ENCODE data around the gene STAG1.

Gene STAG1

GRCh38 chr3:136734382-136735070 lies 17.7 kb downstream of the STAG1 start:
- H3K9me3 ChIP-seq (ENCODE audit: insufficient read depth, low read length) = no peaks in the 10 kb centered on the region
- H3K27ac ChIP-seq (ENCODE audit: low read depth, low read length) = peak overlapping the region; percentile 8; the same call in 1 of the 2 replicates
- H3K9ac ChIP-seq (ENCODE audit: low read length) = no peak overlapping the region
- 0 out of 2 replicates have a peak, but pooled peaks cover 4% of the 10 kb centered on the region for H3F3A ChIP-seq (ENCODE audit: insufficient read depth)
- TF ChIP-seq EZH2phosphoT487 (conservative IDR thresholded peaks at IDR 0.05; ENCODE audit: low read length) (no peak), CTCF (IDR thresholded peaks at IDR 0.05; ENCODE audit: insufficient read depth, low read length, poor library complexity, severe bottlenecking) (no peak)
- H3K4me2 ChIP-seq (ENCODE audit: low read depth, low read length, poor library complexity, severe bottlenecking) = peak overlapping the region; percentile 9
- H3K79me2 ChIP-seq (ENCODE audit: insufficient read depth, low read length) = peaks cover 100% of the 10 kb centered on the region
- no peaks in the 10 kb centered on the region for H3K9me2 ChIP-seq (replicated peaks; ENCODE audit: insufficient read depth, low read length)
- no peak overlapping the region for H3K4me3 ChIP-seq (ENCODE audit: insufficient read depth, low read length, poor library complexity, severe bottlenecking)
- no peaks in the 10 kb centered on the region for H3K36me3 ChIP-seq (ENCODE audit: low read length)
- H2AFZ ChIP-seq (ENCODE audit: low read depth, low read length, severe bottlenecking) = no peak overlapping the region
- H4K20me1 ChIP-seq (ENCODE audit: low read depth, low read length) = no peaks in the 10 kb centered on the region
- H3K27me3 ChIP-seq (ENCODE audit: low read length) = no peaks in the 10 kb centered on the region

GRCh38 chr3:136733317-136733833 lies 18.8 kb downstream of the STAG1 start:
- Histone ChIP-seq H2AFZ (ENCODE audit: low read depth, low read length, severe bottlenecking) (no peak overlapping the region), H3K36me3 (ENCODE audit: low read length) (no peaks in the 10 kb centered on the region), H3K4me2 (ENCODE audit: low read depth, low read length, poor library complexity, severe bottlenecking) (no peak overlapping the region), H3K27ac (ENCODE audit: low read depth, low read length) (no peak overlapping the region), H4K20me1 (ENCODE audit: low read depth, low read length) (no peaks in the 10 kb centered on the region; the same call in 1 of the 2 replicates), H3K9ac (ENCODE audit: low read length) (no peak overlapping the region), H3K79me2 (ENCODE audit: insufficient read depth, low read length) (peaks cover 100% of the 10 kb centered on the region), H3K9me3 (ENCODE audit: insufficient read depth, low read length) (no peaks in the 10 kb centered on the region), H3K4me3 (ENCODE audit: insufficient read depth, low read length, poor library complexity, severe bottlenecking) (no peak overlapping the region), H3K27me3 (ENCODE audit: low read length) (no peaks in the 10 kb centered on the region), H3K9me2 (replicated peaks; ENCODE audit: insufficient read depth, low read length) (no peaks in the 10 kb centered on the region), H3F3A (ENCODE audit: insufficient read depth) (0 out of 2 replicates have a peak, but pooled peaks cover 4% of the 10 kb centered on the region)
- TF ChIP-seq EZH2phosphoT487 (conservative IDR thresholded peaks at IDR 0.05; ENCODE audit: low read length) = no peak
- TF ChIP-seq CTCF (IDR thresholded peaks at IDR 0.05; ENCODE audit: insufficient read depth, low read length, poor library complexity, severe bottlenecking) = no peak

- H3K36me3 ChIP-seq (ENCODE audit: low read length) = no peaks in the 10 kb centered on the region
- H3K9ac ChIP-seq (ENCODE audit: low read length) = no peak overlapping the region
- H3K27me3 ChIP-seq (ENCODE audit: low read length) = no peaks in the 10 kb centered on the region
- H3K79me2 ChIP-seq (ENCODE audit: insufficient read depth, low read length) = peaks cover 100% of the 10 kb centered on the region
- peak overlapping the region; percentile 31 for H3K4me2 ChIP-seq (ENCODE audit: low read depth, low read length, poor library complexity, severe bottlenecking)
- H3K9me3 ChIP-seq (ENCODE audit: insufficient read depth, low read length) = no peaks in the 10 kb centered on the region
- no peak overlapping the region for H2AFZ ChIP-seq (ENCODE audit: low read depth, low read length, severe bottlenecking)
- no peaks in the 10 kb centered on the region; the same call in 1 of the 2 replicates for H4K20me1 ChIP-seq (ENCODE audit: low read depth, low read length)
- no peaks in the 10 kb centered on the region for H3K9me2 ChIP-seq (replicated peaks; ENCODE audit: insufficient read depth, low read length)
- no peak overlapping the region for H3K4me3 ChIP-seq (ENCODE audit: insufficient read depth, low read length, poor library complexity, severe bottlenecking)
- H3F3A ChIP-seq (ENCODE audit: insufficient read depth) = 0 out of 2 replicates have a peak, but pooled peaks cover 4% of the 10 kb centered on the region
- TF ChIP-seq EZH2phosphoT487 (conservative IDR thresholded peaks at IDR 0.05; ENCODE audit: low read length) (no peak), CTCF (IDR thresholded peaks at IDR 0.05; ENCODE audit: insufficient read depth, low read length, poor library complexity, severe bottlenecking) (no peak)
- peak overlapping the region; percentile 38; the same call in 1 of the 2 replicates for H3K27ac ChIP-seq (ENCODE audit: low read depth, low read length)
Measured at GRCh38 chr3:136731274-136731884, 20.8 kb downstream of the STAG1 start.

All from SU-DHL-6 (cell line).